Adrenal gland (tissue), 5 donors: ENCODE measurements around the gene ALOX15B.

Source experiments
- CTCF ChIP-seq, 6 experiments: fragments of 450-650 bp in 4 of 6; fragments of 200-600 bp in 2 of 6; sonication (generic) in 1 of 6; IDR thresholded peaks; 1 replicate in 5 of 6; 2 replicates in 1 of 6; pipeline versions ENCODE4 v1.5.1 to v1.8.0; 2016 to 2021; ENCODE audit warnings: antibody characterized with exemption in 6 of 6, mild to moderate bottlenecking in 2 of 6, moderate library complexity in 1 of 6
- POLR2A ChIP-seq, 2 donors: fragments of 450-650 bp; IDR thresholded peaks; one replicate each; pipeline ENCODE4 v1.6.1; 2017; ENCODE audit warnings: antibody characterized with exemption in 2 of 2, mild to moderate bottlenecking in 2 of 2, moderate library complexity in 1 of 2
- donor health status: DM: no; HTN: no; CAD: no.

GRCh38 chr17:8051831-8052230 is 13.0 kb downstream of the ALOX15B start:
- TF ChIP-seq CTCF (IDR thresholded peaks at IDR 0.05) (no peak), POLR2A (IDR thresholded peaks at IDR 0.05) (no peak)
